ENCODE results near the gene NT5DC4.

Gene NT5DC4

GRCh38 chr2:112782234-112782799, 61.5 kb downstream of the NT5DC4 start:
- DNase-seq, result no peak
- Mint-ChIP-seq H3K4me3 (no peak overlapping the region), H3K36me3 (ENCODE audit: low read depth) (no peaks in the 10 kb centered on the region), H3K27ac (no peak overlapping the region), H3K4me1 (peaks cover 12% of the 10 kb centered on the region), H3K9me3 (no peaks in the 10 kb centered on the region), H3K27me3 (ENCODE audit: low read depth, poor library complexity) (peaks cover 4% of the 10 kb centered on the region)
- TF ChIP-seq CTCF (IDR thresholded peaks at IDR 0.05), result no peak

GRCh38 chr2:112783187-112783714, 62.4 kb downstream of the NT5DC4 start:
- TF ChIP-seq CTCF (IDR thresholded peaks at IDR 0.05), result no peak
- no peak overlapping the region for H3K4me3 Mint-ChIP-seq
- DNase-seq, result no peak
- H3K9me3 Mint-ChIP-seq, result no peaks in the 10 kb centered on the region
- H3K27me3 Mint-ChIP-seq (ENCODE audit: low read depth, poor library complexity), result peaks cover 4% of the 10 kb centered on the region
- peaks cover 12% of the 10 kb centered on the region for H3K4me1 Mint-ChIP-seq
- no peaks in the 10 kb centered on the region for H3K36me3 Mint-ChIP-seq (ENCODE audit: low read depth)
- no peak overlapping the region for H3K27ac Mint-ChIP-seq

GRCh38 chr2:112784199-112785189, 63.7 kb downstream of the NT5DC4 start, which contains the start of gene IL1A:
Gene IL1A, minus strand, starts transcription at chr2:112784493. Its CDS starts 723 bp downstream, at chr2:112783770.
- Mint-ChIP-seq H3K27me3 (ENCODE audit: low read depth, poor library complexity) (peaks cover 10% of the 10 kb centered on the region), H3K9me3 (no peaks in the 10 kb centered on the region), H3K36me3 (ENCODE audit: low read depth) (no peaks in the 10 kb centered on the region), H3K27ac (no peak within 1 kb of the TSS), H3K4me1 (peaks cover 16% of the 10 kb centered on the region), H3K4me3 (no peak within 1 kb of the TSS)
- no peak for DNase-seq
- no peak for TF ChIP-seq CTCF (IDR thresholded peaks at IDR 0.05)

- DNase-seq, result no peak
- TF ChIP-seq CTCF (IDR thresholded peaks at IDR 0.05), result no peak
- peaks cover 8% of the 10 kb centered on the region for H3K27me3 Mint-ChIP-seq (ENCODE audit: low read depth, poor library complexity)
- no peaks in the 10 kb centered on the region for H3K9me3 Mint-ChIP-seq
- H3K4me1 Mint-ChIP-seq, result peaks cover 18% of the 10 kb centered on the region
- no peaks in the 10 kb centered on the region for H3K36me3 Mint-ChIP-seq (ENCODE audit: low read depth)
- no peak overlapping the region for H3K4me3 Mint-ChIP-seq
- H3K27ac Mint-ChIP-seq, result no peak overlapping the region
Measured at GRCh38 chr2:112787294-112787693, 66.5 kb downstream of the NT5DC4 start.

- no peaks in the 10 kb centered on the region for H3K9me3 Mint-ChIP-seq
- peaks cover 6% of the 10 kb centered on the region for H3K27me3 Mint-ChIP-seq (ENCODE audit: low read depth, poor library complexity)
- no peak for DNase-seq
- H3K36me3 Mint-ChIP-seq (ENCODE audit: low read depth), result no peaks in the 10 kb centered on the region
- no peak overlapping the region for H3K27ac Mint-ChIP-seq
- TF ChIP-seq CTCF (IDR thresholded peaks at IDR 0.05), result no peak
- peaks cover 18% of the 10 kb centered on the region for H3K4me1 Mint-ChIP-seq
- no peak overlapping the region for H3K4me3 Mint-ChIP-seq
Measured at GRCh38 chr2:112787729-112788393, 67.0 kb downstream of the NT5DC4 start.
